ENCODE data around the gene SEMA3F. TPM values are rescaled to one million over a fixed set of nuclear protein-coding genes. Genes with fewer than 3 reads are reported as not detected.

The SEMA3F gene
- total RNA-seq, 2 donors from 2014 or later, result 6.3 to 18.7 TPM

- no peak for DNase-seq (ENCODE audit: low spot score)
- no peak for TF ChIP-seq CTCF (IDR thresholded peaks at IDR 0.05)
- Histone ChIP-seq H3K4me3 (no peak overlapping the region), H3K9me3 (no peaks in the 10 kb centered on the region), H3K36me3 (no peaks in the 10 kb centered on the region), H3K27me3 (peaks cover 11 to 16% of the 10 kb centered on the region in 2 donors), H3K4me1 (peaks cover 0 to 25% of the 10 kb centered on the region in 2 donors), H3K27ac (no peak overlapping the region)
Observed at GRCh38 chr3:50194903-50195500, 39.9 kb downstream of the SEMA3F start.

GRCh38 chr3:50195501-50196252 is 40.6 kb downstream of the SEMA3F start:
- no peak overlapping the region for H3K27ac ChIP-seq
- peaks cover 0 to 25% of the 10 kb centered on the region in 2 donors for H3K4me1 ChIP-seq
- no peaks in the 10 kb centered on the region for H3K9me3 ChIP-seq
- DNase-seq (ENCODE audit: low spot score), result no peak
- TF ChIP-seq CTCF (IDR thresholded peaks at IDR 0.05), result no peak
- H3K4me3 ChIP-seq, result no peak overlapping the region
- no peaks in the 10 kb centered on the region for H3K36me3 ChIP-seq
- peaks cover 11 to 16% of the 10 kb centered on the region in 2 donors for H3K27me3 ChIP-seq

GRCh38 chr3:50196253-50196801 is 41.2 kb downstream of the SEMA3F start:
- DNase-seq (ENCODE audit: low spot score), result no peak
- Histone ChIP-seq H3K36me3 (no peaks in the 10 kb centered on the region), H3K9me3 (no peaks in the 10 kb centered on the region), H3K4me1 (peaks cover 0 to 25% of the 10 kb centered on the region in 2 donors), H3K27me3 (peaks cover 11 to 16% of the 10 kb centered on the region in 2 donors), H3K27ac (no peak overlapping the region), H3K4me3 (no peak overlapping the region)
- no peak for TF ChIP-seq CTCF (IDR thresholded peaks at IDR 0.05)

GRCh38 chr3:50201573-50202315 is 46.6 kb downstream of the SEMA3F start:
- no peak overlapping the region for H3K27ac ChIP-seq
- no peak for DNase-seq (ENCODE audit: low spot score)
- no peaks in the 10 kb centered on the region for H3K36me3 ChIP-seq
- peaks cover 0 to 21% of the 10 kb centered on the region in 2 donors for H3K4me1 ChIP-seq
- no peak for TF ChIP-seq CTCF (IDR thresholded peaks at IDR 0.05)
- H3K4me3 ChIP-seq, result no peak overlapping the region
- H3K27me3 ChIP-seq, result no peaks in the 10 kb centered on the region
- H3K9me3 ChIP-seq, result no peaks in the 10 kb centered on the region

GRCh38 chr3:50202353-50203112 is 47.4 kb downstream of the SEMA3F start:
- DNase-seq (ENCODE audit: low spot score), result no peak
- Histone ChIP-seq H3K9me3 (no peaks in the 10 kb centered on the region), H3K27me3 (no peaks in the 10 kb centered on the region)

More at GRCh38 chr3:50202353-50203112, 47.4 kb downstream of the SEMA3F start:
- peaks cover 0 to 21% of the 10 kb centered on the region in 2 donors for H3K4me1 ChIP-seq
- H3K27ac ChIP-seq, result no peak overlapping the region
- no peaks in the 10 kb centered on the region for H3K36me3 ChIP-seq
- no peak overlapping the region for H3K4me3 ChIP-seq
- no peak for TF ChIP-seq CTCF (IDR thresholded peaks at IDR 0.05)

Data from right atrium auricular region (tissue), 2 donors.